ENCODE data around the gene FAM149B1.

DNA sequence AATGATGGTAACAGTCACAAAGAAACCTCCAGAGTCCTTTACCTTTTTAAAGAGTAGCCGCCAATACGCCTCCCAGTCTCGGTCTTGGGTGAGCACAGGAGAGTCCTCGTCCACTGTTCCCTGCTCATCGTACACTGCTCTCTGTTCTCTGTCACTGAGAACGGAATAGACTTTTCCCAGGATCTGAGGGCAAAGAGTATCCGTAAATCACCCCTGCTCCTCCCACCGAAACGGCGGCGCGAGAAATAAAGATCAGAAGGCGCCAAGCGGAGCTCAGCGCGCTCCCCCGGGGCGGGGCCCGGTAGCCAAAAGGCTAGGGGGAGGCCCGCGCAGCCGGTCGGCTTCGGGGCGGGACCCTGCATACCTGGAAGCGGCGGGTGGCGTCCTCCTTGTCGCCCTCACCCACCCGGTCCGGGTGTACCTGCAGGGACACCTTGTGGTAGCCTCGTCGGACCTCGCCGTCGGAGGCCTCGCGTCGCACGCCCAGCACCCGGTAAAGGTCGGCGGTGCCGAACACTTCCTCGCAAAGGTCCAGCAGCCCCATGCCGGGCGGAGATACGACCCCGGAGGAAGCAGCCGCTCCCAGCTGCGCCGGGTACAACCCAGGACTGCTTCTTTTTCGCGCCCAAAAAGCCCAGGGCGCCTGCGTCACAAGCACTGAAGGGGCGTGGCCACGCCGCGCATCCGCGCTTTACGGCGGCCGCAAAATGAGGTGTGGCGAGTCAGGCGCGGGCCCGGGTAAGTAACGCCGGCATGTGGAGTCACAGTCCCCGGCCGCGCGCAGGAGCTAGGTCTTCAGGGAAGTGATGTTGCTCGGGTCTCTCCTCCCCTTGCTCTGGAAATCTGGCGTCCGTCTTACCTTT lies 79.0 kb downstream of the FAM149B1 start, which contains the start of gene DNAJC9:
- TF ChIP-seq, protein P1, sequence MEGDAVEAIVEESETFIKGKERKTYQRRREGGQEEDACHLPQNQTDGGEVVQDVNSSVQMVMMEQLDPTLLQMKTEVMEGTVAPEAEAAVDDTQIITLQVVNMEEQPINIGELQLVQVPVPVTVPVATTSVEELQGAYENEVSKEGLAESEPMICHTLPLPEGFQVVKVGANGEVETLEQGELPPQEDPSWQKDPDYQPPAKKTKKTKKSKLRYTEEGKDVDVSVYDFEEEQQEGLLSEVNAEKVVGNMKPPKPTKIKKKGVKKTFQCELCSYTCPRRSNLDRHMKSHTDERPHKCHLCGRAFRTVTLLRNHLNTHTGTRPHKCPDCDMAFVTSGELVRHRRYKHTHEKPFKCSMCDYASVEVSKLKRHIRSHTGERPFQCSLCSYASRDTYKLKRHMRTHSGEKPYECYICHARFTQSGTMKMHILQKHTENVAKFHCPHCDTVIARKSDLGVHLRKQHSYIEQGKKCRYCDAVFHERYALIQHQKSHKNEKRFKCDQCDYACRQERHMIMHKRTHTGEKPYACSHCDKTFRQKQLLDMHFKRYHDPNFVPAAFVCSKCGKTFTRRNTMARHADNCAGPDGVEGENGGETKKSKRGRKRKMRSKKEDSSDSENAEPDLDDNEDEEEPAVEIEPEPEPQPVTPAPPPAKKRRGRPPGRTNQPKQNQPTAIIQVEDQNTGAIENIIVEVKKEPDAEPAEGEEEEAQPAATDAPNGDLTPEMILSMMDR (IDR thresholded peaks at IDR 0.05 in 4 of 5, conservative IDR thresholded peaks at IDR 0.05 in 1 of 5): peak in 2 of 5 experiments; percentile 17 to 45
- TF ChIP-seq POLR2A (IDR thresholded peaks at IDR 0.05): peak; percentile 86 to 95

Measured in gastrocnemius medialis (tissue), 4 donors.